ENCODE measurements around the gene FZD2.

GRCh38 chr17:44591206-44591605 is 33.9 kb downstream of the FZD2 start:
- TF ChIP-seq BHLHE40 (IDR thresholded peaks at IDR 0.05; ENCODE audit: low read depth, low read length): no peak
- TF ChIP-seq MAFK (IDR thresholded peaks at IDR 0.05; ENCODE audit: low read depth, low read length): no peak
- no peak for TF ChIP-seq ELK1 (IDR thresholded peaks at IDR 0.05; ENCODE audit: borderline replicate concordance, low read depth, low read length)
- no peak for TF ChIP-seq CTCF (conservative IDR thresholded peaks at IDR 0.05; ENCODE audit: low read depth, low read length)
- no peak for TF ChIP-seq FOS (IDR thresholded peaks at IDR 0.05; ENCODE audit: low read depth, low read length)
- TF ChIP-seq CHD1 (IDR thresholded peaks at IDR 0.05; ENCODE audit: low read depth, low read length): no peak
- no peak for TF ChIP-seq POLR2A (IDR thresholded peaks at IDR 0.05; ENCODE audit: low read depth, low read length)
